ENCODE results near the gene CTRB1.

CTRB1 gene

DNA sequence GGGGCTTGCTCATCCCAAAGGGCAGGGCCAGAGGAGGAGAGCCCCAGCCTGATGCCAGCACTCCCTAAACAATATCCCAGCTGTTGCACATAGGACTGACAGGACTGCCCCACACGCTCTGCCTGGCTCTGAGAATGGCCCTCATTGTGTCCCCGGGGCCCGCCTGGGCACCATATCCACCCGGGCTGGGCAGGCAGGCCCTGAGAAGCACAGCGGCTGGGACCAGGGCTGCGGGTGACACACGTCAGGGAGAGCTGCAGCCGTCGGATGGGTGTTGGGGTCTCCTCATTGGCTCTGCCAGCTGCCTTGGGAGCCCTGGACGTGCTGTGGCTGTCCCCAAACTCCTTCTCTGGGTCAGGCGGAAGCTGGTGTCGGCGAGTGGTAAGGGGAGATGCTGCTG is 28.5 kb downstream of the CTRB1 start:
- peaks cover 6% of the 10 kb centered on the region for H3K36me3 ChIP-seq (ENCODE audit: insufficient read depth, low read length)
- H3K4me1 ChIP-seq (ENCODE audit: insufficient read depth, low read length): peaks cover 64% of the 10 kb centered on the region; the same call in 1 of the 2 replicates
- H3K9me3 ChIP-seq (ENCODE audit: control insufficient read depth, insufficient read depth, low read length): no peaks in the 10 kb centered on the region
- H3K9ac ChIP-seq (ENCODE audit: low read depth, low read length): no peak overlapping the region

DNA sequence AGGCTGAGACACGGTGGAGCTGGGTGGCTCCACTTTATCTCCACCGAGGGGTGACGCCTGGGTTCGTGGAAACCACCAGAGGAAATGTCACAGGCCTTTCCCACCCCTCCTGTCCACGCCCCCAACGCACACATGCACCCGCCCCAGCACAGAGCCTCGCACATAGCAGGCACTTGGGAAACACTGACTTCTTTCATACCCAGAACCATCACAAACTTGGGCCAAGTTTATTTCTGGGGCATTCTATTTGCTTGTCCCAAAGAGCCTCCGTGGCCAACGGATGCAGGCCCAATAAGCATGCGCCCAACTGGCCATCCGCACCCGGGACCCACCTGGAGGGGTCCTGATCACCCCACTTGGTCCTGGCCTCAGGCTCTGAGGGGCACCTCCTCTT is 29.4 kb downstream of the CTRB1 start:
- Histone ChIP-seq H3K4me1 (ENCODE audit: insufficient read depth, low read length) (peaks cover 73% of the 10 kb centered on the region), H3K9me3 (ENCODE audit: control insufficient read depth, insufficient read depth, low read length) (no peaks in the 10 kb centered on the region), H3K36me3 (ENCODE audit: insufficient read depth, low read length) (peaks cover 2% of the 10 kb centered on the region), H3K9ac (ENCODE audit: low read depth, low read length) (no peak overlapping the region)

DNA sequence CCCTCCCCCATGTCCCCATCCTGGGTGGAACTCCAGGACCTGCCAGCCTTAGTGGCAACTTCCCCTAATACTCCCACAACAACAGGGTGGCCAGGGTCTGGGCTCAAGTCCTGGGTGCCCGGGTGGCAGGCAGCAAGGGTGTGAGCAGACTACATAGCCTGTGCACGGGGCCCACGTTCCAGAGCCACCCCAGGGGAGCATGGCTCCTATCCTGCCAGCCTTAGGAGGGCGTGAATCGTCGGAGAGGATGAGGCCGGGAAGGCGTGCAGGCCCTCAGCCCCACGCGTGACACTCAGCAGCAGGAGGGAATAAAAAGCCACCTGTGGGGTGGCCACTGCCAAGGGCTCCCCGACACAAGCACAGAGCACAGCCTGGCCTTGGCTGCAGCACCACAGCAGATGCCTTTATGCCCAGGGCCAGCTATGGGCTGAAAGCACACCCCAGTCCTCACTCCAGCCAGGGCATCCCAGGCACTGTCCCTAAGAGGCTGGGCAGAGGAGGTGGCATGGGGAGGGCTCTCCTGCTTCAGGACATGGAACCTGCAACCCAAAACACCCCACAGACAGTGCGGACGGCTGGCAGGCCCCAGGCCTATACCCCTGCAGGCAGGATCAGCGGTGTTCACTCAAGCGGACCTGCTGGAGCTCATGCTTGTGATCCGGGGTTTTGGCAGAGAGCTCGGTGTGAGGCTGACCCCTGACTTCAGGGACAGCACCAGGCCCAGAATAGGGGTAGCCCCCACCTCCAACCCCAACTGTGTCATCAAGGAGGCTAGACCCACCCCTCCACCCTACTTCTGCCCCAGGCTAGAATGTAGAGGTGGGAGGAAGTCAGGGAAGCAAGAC is 30.0 kb downstream of the CTRB1 start:
- no peaks in the 10 kb centered on the region; the same call in 1 of the 2 replicates for H3K36me3 ChIP-seq (ENCODE audit: insufficient read depth, low read length)
- H3K9ac ChIP-seq (ENCODE audit: low read depth, low read length): peak overlapping the region; percentile 77; the same call in 1 of the 2 replicates
- H3K9me3 ChIP-seq (ENCODE audit: control insufficient read depth, insufficient read depth, low read length): no peaks in the 10 kb centered on the region
- H3K4me1 ChIP-seq (ENCODE audit: insufficient read depth, low read length): peaks cover 72% of the 10 kb centered on the region

DNA sequence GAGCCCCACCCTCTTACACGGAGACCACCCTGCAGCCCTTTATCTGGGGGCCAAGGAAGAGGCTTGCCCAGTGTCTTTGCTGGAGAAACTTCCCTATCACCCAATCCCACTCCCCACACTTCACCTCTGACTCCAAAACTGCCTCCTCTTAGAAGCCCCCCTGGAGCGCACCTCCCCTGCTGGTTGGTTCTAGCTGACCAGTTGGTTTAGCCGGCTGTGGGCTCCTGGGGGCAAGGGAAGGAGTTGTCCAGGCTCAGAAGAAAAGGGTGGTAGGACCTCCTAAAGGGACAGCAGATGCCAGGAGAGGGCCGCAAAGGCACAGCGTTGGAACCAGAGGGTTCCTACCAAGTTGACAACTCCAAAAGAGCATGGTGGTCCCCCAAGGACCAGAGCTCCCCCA is 30.7 kb downstream of the CTRB1 start:
- Histone ChIP-seq H3K4me1 (ENCODE audit: insufficient read depth, low read length) (peaks cover 70% of the 10 kb centered on the region), H3K36me3 (ENCODE audit: insufficient read depth, low read length) (no peaks in the 10 kb centered on the region), H3K9me3 (ENCODE audit: control insufficient read depth, insufficient read depth, low read length) (no peaks in the 10 kb centered on the region), H3K9ac (ENCODE audit: low read depth, low read length) (peak overlapping the region; percentile 77; the same call in 1 of the 2 replicates)

DNA sequence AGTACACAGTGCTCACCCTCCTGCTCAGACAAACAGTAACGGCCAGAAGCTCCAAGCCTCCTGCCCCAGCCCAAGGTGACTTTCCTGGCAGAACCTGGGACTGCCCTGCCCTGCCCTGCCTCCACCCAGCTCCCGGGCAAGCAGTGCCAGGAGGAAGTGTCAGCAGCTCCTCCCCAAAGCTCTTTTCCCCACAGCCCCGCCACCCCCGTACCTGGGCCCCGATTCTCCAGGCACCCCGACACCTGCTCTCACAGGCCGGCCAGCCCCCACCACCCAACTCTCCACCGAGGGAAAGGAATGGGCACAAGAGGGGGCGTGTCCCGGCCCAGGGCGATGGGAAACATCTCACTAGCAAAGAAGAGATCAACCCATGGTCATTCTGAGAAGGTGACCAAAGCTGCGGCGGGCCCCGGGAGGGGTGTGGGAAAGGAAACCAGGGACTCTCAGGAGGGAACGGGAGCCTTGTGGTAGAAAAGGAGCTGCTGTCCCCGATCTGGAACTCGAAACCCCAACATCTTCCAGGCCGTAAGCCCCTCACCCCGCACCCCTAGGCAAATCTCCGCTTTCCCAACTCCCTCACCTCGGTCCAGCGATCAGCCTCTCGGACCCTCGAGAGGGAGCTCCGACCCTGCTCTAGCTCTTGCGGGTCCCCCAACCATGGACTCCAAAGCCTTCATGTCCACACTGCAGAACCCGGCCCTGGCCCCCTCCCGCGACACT is 31.5 kb downstream of the CTRB1 start:
- peak overlapping the region; percentile 77 for H3K9ac ChIP-seq (ENCODE audit: low read depth, low read length)
- no peaks in the 10 kb centered on the region for H3K9me3 ChIP-seq (ENCODE audit: control insufficient read depth, insufficient read depth, low read length)
- H3K36me3 ChIP-seq (ENCODE audit: insufficient read depth, low read length): no peaks in the 10 kb centered on the region
- H3K4me1 ChIP-seq (ENCODE audit: insufficient read depth, low read length): peaks cover 73% of the 10 kb centered on the region

DNA sequence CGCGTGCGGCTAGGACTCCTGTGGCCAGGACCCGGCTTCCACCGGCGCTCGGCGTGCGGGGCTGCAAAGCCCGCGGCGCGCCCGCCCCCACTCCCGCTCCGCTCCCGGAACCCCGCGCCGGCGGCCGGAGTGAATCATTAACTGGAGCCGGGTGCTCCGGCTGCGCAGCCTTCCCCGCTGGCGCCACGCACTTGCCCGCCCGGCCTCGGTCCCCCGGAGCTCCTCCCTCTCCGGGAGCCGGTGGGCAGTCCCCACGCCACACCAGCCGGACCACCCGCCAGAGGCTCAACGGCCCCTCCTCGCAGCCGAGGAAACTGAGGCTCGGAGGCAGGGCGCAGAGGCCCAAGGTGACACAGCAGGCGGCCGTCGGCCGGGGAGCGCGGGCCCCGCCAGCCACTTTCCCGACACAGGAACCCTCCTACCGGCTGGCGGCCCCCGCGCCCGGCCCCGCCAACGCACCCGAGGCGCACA is 32.1 kb downstream of the CTRB1 start:
- H3K4me1 ChIP-seq (ENCODE audit: insufficient read depth, low read length): peaks cover 71% of the 10 kb centered on the region
- no peaks in the 10 kb centered on the region for H3K36me3 ChIP-seq (ENCODE audit: insufficient read depth, low read length)
- H3K9ac ChIP-seq (ENCODE audit: low read depth, low read length): peak overlapping the region; percentile 77

DNA sequence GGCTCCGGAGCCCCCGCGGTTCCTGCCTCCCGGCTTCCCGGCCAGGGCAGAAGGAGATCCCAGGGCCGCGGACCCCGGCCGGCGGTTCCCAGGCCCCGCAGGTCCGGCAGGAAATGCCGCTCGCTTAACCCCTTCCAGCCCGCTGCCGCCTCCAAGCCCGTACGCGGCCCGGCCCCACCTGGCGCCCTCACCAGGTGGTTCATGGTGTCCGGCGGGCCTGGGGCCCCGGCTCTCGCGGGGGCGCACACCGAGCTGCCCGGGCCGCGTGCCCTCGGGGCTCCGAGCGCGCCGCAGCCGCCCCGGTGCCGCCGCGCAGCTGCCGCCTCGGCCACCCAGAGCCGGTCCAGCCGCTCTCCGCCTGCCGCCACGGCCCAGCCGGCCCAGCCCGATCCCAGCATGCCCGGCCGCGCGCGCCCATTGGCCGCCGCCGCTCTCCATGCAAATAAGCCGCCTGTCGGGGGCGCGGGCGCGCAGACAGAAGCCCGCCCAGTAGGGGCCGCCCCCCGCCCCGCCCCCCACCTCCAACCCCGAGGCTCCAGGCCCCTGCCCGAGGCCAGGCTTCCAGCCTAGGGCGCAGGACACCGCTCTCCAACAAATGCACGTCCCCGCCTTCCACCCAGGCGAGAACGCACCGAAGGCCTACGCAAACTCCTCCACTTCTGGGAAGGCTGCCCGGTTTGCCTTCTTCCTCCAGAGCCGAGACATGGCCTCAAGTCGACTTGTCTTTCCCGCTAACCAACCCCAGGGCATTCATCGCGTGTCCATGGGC is 32.7 kb downstream of the CTRB1 start, which contains the start of gene BCAR1:
Gene BCAR1, minus strand, starts transcription at position 345 of the 769 bp plus-strand sequence. Its CDS starts 142 bp downstream, at position 203.
- Histone ChIP-seq H3K36me3 (ENCODE audit: insufficient read depth, low read length) (no peaks in the 10 kb centered on the region), H3K4me1 (ENCODE audit: insufficient read depth, low read length) (peaks cover 71% of the 10 kb centered on the region), H3K9ac (ENCODE audit: low read depth, low read length) (peak within 1 kb of the TSS; percentile 77)

More for the DNA sequence above, 32.1 kb downstream of the CTRB1 start:
- no peaks in the 10 kb centered on the region for H3K9me3 ChIP-seq (ENCODE audit: control insufficient read depth, insufficient read depth, low read length)

DNA sequence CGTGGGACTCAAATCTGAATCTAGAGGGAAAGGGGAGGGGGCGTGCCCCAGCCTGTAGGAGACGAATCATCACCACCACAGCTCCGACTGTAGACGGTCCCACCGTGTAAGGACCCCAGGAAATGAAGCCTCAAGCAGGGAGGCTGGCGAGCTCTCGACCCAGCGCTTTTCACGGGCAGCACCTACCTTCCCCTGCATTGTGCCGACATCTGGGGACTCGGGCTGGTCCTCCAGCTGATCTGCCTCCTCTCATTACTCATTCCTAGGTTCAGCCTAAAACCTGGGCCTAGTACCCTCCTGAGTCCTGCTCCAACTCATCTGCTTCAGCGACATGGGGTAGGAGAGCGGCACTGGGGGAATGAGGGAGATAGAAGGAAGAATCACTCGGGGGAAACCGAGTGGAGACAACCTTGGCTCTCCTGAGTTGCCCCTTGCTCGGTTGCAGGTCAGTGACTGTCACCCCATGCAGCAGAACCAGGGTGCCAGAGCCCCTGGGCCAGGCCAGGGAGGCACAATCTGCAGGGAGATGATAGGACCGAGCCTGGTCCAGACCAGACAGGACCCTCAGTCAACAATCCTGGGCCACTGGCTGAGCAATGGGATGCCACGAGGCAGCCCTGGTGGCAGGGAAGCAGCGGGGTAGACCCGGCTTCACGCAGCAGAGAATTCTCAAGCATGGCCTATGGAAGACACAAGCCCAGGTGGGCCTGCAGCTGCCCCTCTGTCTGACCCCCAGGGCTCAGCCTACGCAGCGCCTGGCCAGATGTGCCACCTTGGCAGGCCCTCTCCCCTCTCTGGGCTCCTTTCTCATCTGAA is 33.5 kb downstream of the CTRB1 start:
- Histone ChIP-seq H3K4me1 (ENCODE audit: insufficient read depth, low read length) (peaks cover 70% of the 10 kb centered on the region), H3K36me3 (ENCODE audit: insufficient read depth, low read length) (no peaks in the 10 kb centered on the region), H3K9me3 (ENCODE audit: control insufficient read depth, insufficient read depth, low read length) (no peaks in the 10 kb centered on the region), H3K9ac (ENCODE audit: low read depth, low read length) (peak overlapping the region; percentile 44)

More for the DNA sequence above, 32.7 kb downstream of the CTRB1 start, which contains the start of gene BCAR1:
- no peaks in the 10 kb centered on the region for H3K9me3 ChIP-seq (ENCODE audit: control insufficient read depth, insufficient read depth, low read length)

DNA sequence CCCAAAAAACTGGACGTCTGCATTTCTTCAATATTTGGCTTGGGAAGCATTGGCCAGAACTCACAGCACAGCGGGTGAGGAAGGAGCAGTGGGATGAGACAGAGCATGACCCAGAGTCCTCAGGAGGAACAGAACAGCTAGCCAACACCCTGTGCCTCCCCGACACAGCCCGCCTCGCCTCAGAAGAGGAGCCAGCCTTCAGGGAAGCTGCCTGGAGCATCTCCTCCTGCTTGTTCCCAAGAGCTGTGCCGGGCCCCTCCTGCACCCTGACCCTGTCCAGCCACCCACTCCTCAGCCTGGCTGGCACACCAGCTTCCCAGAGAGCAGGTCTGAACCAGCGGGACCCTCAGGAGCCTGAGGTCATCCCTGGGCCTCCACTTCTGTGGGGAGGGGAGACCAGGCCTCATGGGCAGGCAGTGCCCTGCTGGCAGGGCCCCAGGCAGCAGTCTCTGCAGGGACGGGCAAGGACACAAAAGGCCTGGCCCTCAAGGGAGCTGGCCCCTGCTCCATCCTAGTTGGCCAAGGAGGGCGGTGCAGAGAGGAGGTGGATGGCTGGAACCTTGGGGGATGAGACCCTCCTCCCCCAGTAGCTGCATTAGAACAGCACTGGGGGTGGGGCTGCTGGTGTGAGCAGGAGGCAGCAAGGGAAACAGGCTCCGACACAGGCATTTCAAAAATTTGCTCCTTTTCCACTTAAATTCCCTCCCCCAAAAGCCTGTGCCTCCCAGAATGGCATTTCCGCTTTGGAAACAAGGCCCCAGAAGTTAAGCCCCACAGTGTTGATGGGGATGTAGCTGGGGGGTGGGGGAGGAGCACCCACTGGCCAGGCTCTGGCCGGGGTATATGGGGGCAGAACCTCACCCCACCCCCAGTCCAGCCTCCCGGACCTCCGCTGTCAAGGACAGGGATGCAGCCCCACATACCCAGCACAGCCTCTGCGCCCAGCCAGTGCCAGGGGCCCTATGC is 34.4 kb downstream of the CTRB1 start:
- Histone ChIP-seq H3K4me1 (ENCODE audit: insufficient read depth, low read length) (peaks cover 66% of the 10 kb centered on the region), H3K36me3 (ENCODE audit: insufficient read depth, low read length) (no peaks in the 10 kb centered on the region), H3K9me3 (ENCODE audit: control insufficient read depth, insufficient read depth, low read length) (no peaks in the 10 kb centered on the region), H3K9ac (ENCODE audit: low read depth, low read length) (peak overlapping the region; percentile 44)

DNA sequence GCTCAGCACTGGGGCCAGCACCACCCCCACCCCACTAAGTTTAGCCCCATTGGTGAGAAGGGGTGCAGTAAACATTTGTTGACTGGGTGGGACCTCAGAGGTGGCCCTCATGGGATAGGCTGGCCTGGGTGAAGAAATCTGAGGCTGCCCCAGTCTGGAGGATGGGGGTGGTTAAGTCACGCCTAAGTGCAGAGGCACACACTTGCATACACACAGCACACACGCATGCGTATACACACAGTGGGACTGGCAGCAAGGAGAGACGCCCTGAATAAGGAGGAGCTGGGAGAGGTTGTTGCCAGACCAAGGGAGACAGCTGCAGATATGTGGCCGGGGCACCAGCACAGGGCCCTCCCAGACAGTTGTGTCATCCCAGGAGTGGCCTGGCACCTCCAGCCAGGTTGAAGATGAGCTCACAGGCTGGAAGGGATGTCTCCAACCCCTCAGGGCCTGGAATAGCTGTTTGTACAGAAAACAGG is 35.6 kb downstream of the CTRB1 start:
- Histone ChIP-seq H3K9me3 (ENCODE audit: control insufficient read depth, insufficient read depth, low read length) (no peaks in the 10 kb centered on the region), H3K9ac (ENCODE audit: low read depth, low read length) (no peak overlapping the region), H3K4me1 (ENCODE audit: insufficient read depth, low read length) (peaks cover 60% of the 10 kb centered on the region), H3K36me3 (ENCODE audit: insufficient read depth, low read length) (no peaks in the 10 kb centered on the region)

DNA sequence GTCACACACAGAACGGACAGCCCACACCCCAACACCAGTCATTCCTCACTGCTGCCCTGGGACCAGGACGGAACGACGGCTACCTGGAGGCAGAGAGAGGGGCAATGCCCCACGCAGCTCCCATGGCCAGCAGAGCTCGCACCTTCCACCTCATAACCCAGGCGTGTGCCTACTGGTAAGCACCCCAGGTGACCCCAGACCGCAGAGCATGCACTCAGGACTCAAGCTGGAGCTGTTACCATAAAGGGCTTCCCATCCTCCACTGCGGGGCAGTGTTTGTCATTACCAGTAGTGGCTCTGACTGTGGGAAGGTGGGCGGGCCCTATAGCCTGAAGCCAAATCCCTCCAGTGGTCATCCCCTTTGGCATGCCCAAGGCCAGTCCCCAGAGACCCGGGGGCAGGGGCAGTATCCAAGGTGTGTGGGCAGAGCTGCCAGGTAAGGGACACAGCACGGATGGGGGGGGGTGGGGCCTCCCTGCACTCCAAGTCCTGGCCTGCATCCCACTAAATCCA is 37.3 kb downstream of the CTRB1 start:
- Histone ChIP-seq H3K4me1 (ENCODE audit: insufficient read depth, low read length) (peaks cover 55% of the 10 kb centered on the region), H3K36me3 (ENCODE audit: insufficient read depth, low read length) (no peaks in the 10 kb centered on the region), H3K9me3 (ENCODE audit: control insufficient read depth, insufficient read depth, low read length) (no peaks in the 10 kb centered on the region), H3K9ac (ENCODE audit: low read depth, low read length) (0 out of 2 replicates have a peak overlapping the region, but pooled peaks have one; percentile 8)

DNA sequence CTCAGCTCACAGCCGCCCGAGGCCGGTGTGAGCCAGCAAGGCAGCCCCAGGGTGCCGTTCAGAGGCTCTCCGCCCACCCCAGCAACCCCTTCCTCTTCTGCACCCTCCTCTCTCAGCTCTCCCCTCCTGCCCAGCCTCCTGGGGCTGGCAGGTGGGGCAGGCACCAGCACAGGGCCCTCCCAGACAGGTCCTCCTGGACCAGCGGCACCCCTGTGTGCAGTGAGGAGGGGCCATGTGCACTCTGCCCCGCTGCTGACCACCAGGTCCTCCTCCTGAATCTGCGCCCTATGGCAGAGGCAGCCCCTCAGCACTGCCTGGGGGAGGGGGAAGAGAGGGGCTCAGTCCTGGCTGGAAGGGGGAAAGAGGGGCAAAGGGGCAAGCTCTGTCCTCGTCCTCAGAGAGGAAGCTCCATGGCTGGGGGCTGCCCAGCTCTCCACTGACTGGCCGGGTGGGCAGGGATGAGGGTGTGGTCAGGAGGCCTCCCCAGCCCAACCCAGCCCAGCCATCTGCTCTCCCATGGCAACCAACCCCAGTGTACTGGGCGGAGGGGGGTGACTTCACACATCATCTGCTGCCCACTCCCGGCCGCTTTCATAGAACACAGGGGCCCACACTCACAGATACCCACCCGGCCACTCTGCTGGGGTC is 38.0 kb downstream of the CTRB1 start:
- no peaks in the 10 kb centered on the region for H3K9me3 ChIP-seq (ENCODE audit: control insufficient read depth, insufficient read depth, low read length)
- peaks cover 55% of the 10 kb centered on the region for H3K4me1 ChIP-seq (ENCODE audit: insufficient read depth, low read length)
- H3K9ac ChIP-seq (ENCODE audit: low read depth, low read length): 0 out of 2 replicates have a peak overlapping the region, but pooled peaks have one; percentile 8
- H3K36me3 ChIP-seq (ENCODE audit: insufficient read depth, low read length): no peaks in the 10 kb centered on the region
